Measurements from ENCODE around the gene MMEL1. TPM values are rescaled to one million over a fixed set of nuclear protein-coding genes. Genes with fewer than 3 reads are reported as not detected.
"Not testable (repeated sequence)": the region's sequence is repeated elsewhere in the genome, so short reads cannot be mapped to it uniquely, and the experiment has no call there.

MMEL1 gene
- total RNA-seq, 1 experiment from 2014 or later = 4.9 TPM

GRCh38 chr1:2571348-2571747 lies 61.5 kb downstream of the MMEL1 start:
- no peaks in the 10 kb centered on the region for H3K36me3 ChIP-seq (ENCODE audit: low read depth)
- H3K27ac ChIP-seq = no peak overlapping the region
- H4K20me1 ChIP-seq (ENCODE audit: insufficient read depth) = no peaks in the 10 kb centered on the region
- no TSS peak for BruUV-seq (replicated peaks)
- H3K9me2 ChIP-seq (ENCODE audit: insufficient read depth) = no peaks in the 10 kb centered on the region
- peaks cover 68% of the 10 kb centered on the region for H3K27me3 ChIP-seq (ENCODE audit: insufficient read depth, low read depth)
- no peak overlapping the region for H3K4me2 ChIP-seq
- no peaks in the 10 kb centered on the region for H3K9me3 ChIP-seq (ENCODE audit: insufficient read depth, low read depth)
- DNase-seq = no peak
- no peaks in the 10 kb centered on the region for H3K79me2 ChIP-seq (ENCODE audit: low read depth)
- POLR2A ChIA-PET (ENCODE audit: unreplicated experiment) = no interaction called here
- TF ChIP-seq CTCF (conservative IDR thresholded peaks at IDR 0.05) (no peak), EZH2 (IDR thresholded peaks at IDR 0.05; ENCODE audit: low read depth) (no peak)
- H3K4me1 ChIP-seq (replicated peaks; ENCODE audit: insufficient read depth) = no peaks in the 10 kb centered on the region
- intact Hi-C loops (cut with micrococcal nuclease; ENCODE audit: unreplicated experiment) = no loop called here
- no peak overlapping the region for H3K4me3 ChIP-seq
- H2AFZ ChIP-seq = no peak overlapping the region
- no peaks in the 10 kb centered on the region for H3F3A ChIP-seq (ENCODE audit: insufficient read depth, low read depth)
- CTCF ChIA-PET = no interaction called here

- no TSS peak for BruUV-seq (replicated peaks)
- CTCF ChIA-PET = no interaction called here
- DNase-seq = peak in 1 of 2 experiments; percentile 26
- Histone ChIP-seq H3K79me2 (ENCODE audit: low read depth) (no peaks in the 10 kb centered on the region), H3K36me3 (ENCODE audit: low read depth) (no peaks in the 10 kb centered on the region), H3K9me2 (ENCODE audit: insufficient read depth) (no peaks in the 10 kb centered on the region), H3K9me3 (ENCODE audit: insufficient read depth, low read depth) (no peaks in the 10 kb centered on the region), H4K20me1 (ENCODE audit: insufficient read depth) (no peaks in the 10 kb centered on the region), H3K27ac (no peak overlapping the region), H2AFZ (no peak overlapping the region), H3K4me2 (no peak overlapping the region), H3K4me1 (replicated peaks; ENCODE audit: insufficient read depth) (no peaks in the 10 kb centered on the region), H3K27me3 (ENCODE audit: insufficient read depth, low read depth) (peaks cover 68% of the 10 kb centered on the region), H3F3A (ENCODE audit: insufficient read depth, low read depth) (no peaks in the 10 kb centered on the region), H3K4me3 (no peak overlapping the region)
- POLR2A ChIA-PET (ENCODE audit: unreplicated experiment) = no interaction called here
- TF ChIP-seq EZH2 (IDR thresholded peaks at IDR 0.05; ENCODE audit: low read depth) (no peak), CTCF (conservative IDR thresholded peaks at IDR 0.05) (no peak)
- intact Hi-C loops (cut with micrococcal nuclease; ENCODE audit: unreplicated experiment) = no loop called here
Observed at GRCh38 chr1:2570332-2570731, 62.5 kb downstream of the MMEL1 start.

GRCh38 chr1:2569703-2570102 lies 63.1 kb downstream of the MMEL1 start:
- H2AFZ ChIP-seq; H3K4me3 ChIP-seq; H3K36me3 ChIP-seq (ENCODE audit: low read depth); H4K20me1 ChIP-seq (ENCODE audit: insufficient read depth); CTCF ChIA-PET; H3K4me1 ChIP-seq (replicated peaks; ENCODE audit: insufficient read depth); POLR2A ChIA-PET (ENCODE audit: unreplicated experiment); BruUV-seq (replicated peaks); H3K9me2 ChIP-seq (ENCODE audit: insufficient read depth); H3K4me2 ChIP-seq; H3K9me3 ChIP-seq (ENCODE audit: insufficient read depth, low read depth); intact Hi-C loops (cut with micrococcal nuclease; ENCODE audit: unreplicated experiment); H3K27ac ChIP-seq; H3F3A ChIP-seq (ENCODE audit: insufficient read depth, low read depth); H3K79me2 ChIP-seq (ENCODE audit: low read depth): not testable (repeated sequence)
- H3K27me3 ChIP-seq (ENCODE audit: insufficient read depth, low read depth) = peaks cover 73% of the 10 kb centered on the region
- DNase-seq = peak in 1 of 2 experiments; percentile 9

GRCh38 chr1:2569060-2569459 lies 63.8 kb downstream of the MMEL1 start:
- BruUV-seq (replicated peaks) = no TSS peak
- Histone ChIP-seq H3K4me3 (no peak overlapping the region), H3K27ac (no peak overlapping the region), H3F3A (ENCODE audit: insufficient read depth, low read depth) (no peaks in the 10 kb centered on the region), H3K4me1 (replicated peaks; ENCODE audit: insufficient read depth) (no peaks in the 10 kb centered on the region), H3K79me2 (ENCODE audit: low read depth) (no peaks in the 10 kb centered on the region), H3K4me2 (no peak overlapping the region), H3K9me2 (ENCODE audit: insufficient read depth) (no peaks in the 10 kb centered on the region), H3K36me3 (ENCODE audit: low read depth) (no peaks in the 10 kb centered on the region), H4K20me1 (ENCODE audit: insufficient read depth) (no peaks in the 10 kb centered on the region), H3K9me3 (ENCODE audit: insufficient read depth, low read depth) (no peaks in the 10 kb centered on the region), H3K27me3 (ENCODE audit: insufficient read depth, low read depth) (peaks cover 70% of the 10 kb centered on the region), H2AFZ (no peak overlapping the region)
- TF ChIP-seq EZH2 (IDR thresholded peaks at IDR 0.05; ENCODE audit: low read depth) (no peak), CTCF (conservative IDR thresholded peaks at IDR 0.05) (no peak)
- CTCF ChIA-PET = no interaction called here
- no peak for DNase-seq
- POLR2A ChIA-PET (ENCODE audit: unreplicated experiment) = no interaction called here
- intact Hi-C loops (cut with micrococcal nuclease; ENCODE audit: unreplicated experiment) = no loop called here

GRCh38 chr1:2568187-2568816 lies 64.5 kb downstream of the MMEL1 start:
- intact Hi-C loops (cut with micrococcal nuclease; ENCODE audit: unreplicated experiment) = not testable (repeated sequence)

More at GRCh38 chr1:2568187-2568816, 64.5 kb downstream of the MMEL1 start:
- H3K9me2 ChIP-seq (ENCODE audit: insufficient read depth); H4K20me1 ChIP-seq (ENCODE audit: insufficient read depth); H3K4me1 ChIP-seq (replicated peaks; ENCODE audit: insufficient read depth); H3K4me3 ChIP-seq; CTCF ChIA-PET; H2AFZ ChIP-seq; H3K36me3 ChIP-seq (ENCODE audit: low read depth); H3K79me2 ChIP-seq (ENCODE audit: low read depth); H3F3A ChIP-seq (ENCODE audit: insufficient read depth, low read depth); BruUV-seq (replicated peaks); H3K4me2 ChIP-seq; DNase-seq; H3K27ac ChIP-seq; POLR2A ChIA-PET (ENCODE audit: unreplicated experiment); H3K9me3 ChIP-seq (ENCODE audit: insufficient read depth, low read depth): not testable (repeated sequence)
- peaks cover 62% of the 10 kb centered on the region for H3K27me3 ChIP-seq (ENCODE audit: insufficient read depth, low read depth)

Data from PC-9 (cell line).